Mesothelial cell of epicardium (in vitro differentiated cells): ENCODE results near the gene SMC2. TPM values are rescaled to one million over a fixed set of nuclear protein-coding genes. Genes with fewer than 3 reads are reported as not detected.
A peak's percentile ranks its signal among the peaks of the same experiment; 100 is the strongest.

Source experiments
- DNase-seq, 2 experiments: peaks; one replicate each; pipeline ENCODE4 v3.0.0; 2021; ENCODE audit warnings: low spot score in 2 of 2; ENCODE audit not compliant: unreplicated experiment in 2 of 2
- H3K27ac Mint-ChIP-seq: 2 replicates; pipeline ENCODE4 v1.8.0; 2021; ENCODE audit warnings: mixed read lengths
- H3K27me3 Mint-ChIP-seq: 2 replicates; pipeline ENCODE4 v1.8.0; 2021; ENCODE audit warnings: low read depth, mixed read lengths
- H3K36me3 Mint-ChIP-seq: 2 replicates; pipeline ENCODE4 v1.8.0; 2021; ENCODE audit warnings: mixed read lengths
- H3K4me1 Mint-ChIP-seq: 2 replicates; pipeline ENCODE4 v1.8.0; 2021; ENCODE audit warnings: mixed read lengths
- H3K4me3 Mint-ChIP-seq: 2 replicates; pipeline ENCODE4 v1.8.0; 2021; ENCODE audit warnings: mild to moderate bottlenecking, moderate library complexity, mixed read lengths
- H3K9me3 Mint-ChIP-seq: 2 replicates; pipeline ENCODE4 v1.8.0; 2021; ENCODE audit warnings: mixed read lengths
- total RNA-seq: library from RNA; stranded (reverse); gene quantifications from 3 replicates; pipeline ENCODE4 v1.2.1, GENCODE V29; 2021
- TF ChIP-seq, protein P1 (sequence below): fragments of 200-600 bp; sonication (generic); IDR thresholded peaks from one replicate; pipeline ENCODE4 v1.5.0; 2021; ENCODE audit warnings: antibody characterized with exemption; ENCODE audit not compliant: unreplicated experiment

The SMC2 gene
- total RNA-seq, 1 donor from 2014 or later: 20.1 TPM

- Mint-ChIP-seq H3K4me3 (no peak overlapping the region), H3K4me1 (peaks cover 24% of the 10 kb centered on the region), H3K27me3 (no peaks in the 10 kb centered on the region), H3K36me3 (no peaks in the 10 kb centered on the region), H3K27ac (no peak overlapping the region), H3K9me3 (peaks cover 11% of the 10 kb centered on the region)
- TF ChIP-seq, protein P1, sequence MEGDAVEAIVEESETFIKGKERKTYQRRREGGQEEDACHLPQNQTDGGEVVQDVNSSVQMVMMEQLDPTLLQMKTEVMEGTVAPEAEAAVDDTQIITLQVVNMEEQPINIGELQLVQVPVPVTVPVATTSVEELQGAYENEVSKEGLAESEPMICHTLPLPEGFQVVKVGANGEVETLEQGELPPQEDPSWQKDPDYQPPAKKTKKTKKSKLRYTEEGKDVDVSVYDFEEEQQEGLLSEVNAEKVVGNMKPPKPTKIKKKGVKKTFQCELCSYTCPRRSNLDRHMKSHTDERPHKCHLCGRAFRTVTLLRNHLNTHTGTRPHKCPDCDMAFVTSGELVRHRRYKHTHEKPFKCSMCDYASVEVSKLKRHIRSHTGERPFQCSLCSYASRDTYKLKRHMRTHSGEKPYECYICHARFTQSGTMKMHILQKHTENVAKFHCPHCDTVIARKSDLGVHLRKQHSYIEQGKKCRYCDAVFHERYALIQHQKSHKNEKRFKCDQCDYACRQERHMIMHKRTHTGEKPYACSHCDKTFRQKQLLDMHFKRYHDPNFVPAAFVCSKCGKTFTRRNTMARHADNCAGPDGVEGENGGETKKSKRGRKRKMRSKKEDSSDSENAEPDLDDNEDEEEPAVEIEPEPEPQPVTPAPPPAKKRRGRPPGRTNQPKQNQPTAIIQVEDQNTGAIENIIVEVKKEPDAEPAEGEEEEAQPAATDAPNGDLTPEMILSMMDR: no peak
- DNase-seq: no peak
Observed at GRCh38 chr9:104073770-104074133, 20.4 kb upstream of the SMC2 start.

- TF ChIP-seq, protein P1: no peak
- Mint-ChIP-seq H3K27ac (peak overlapping the region; percentile 9), H3K4me3 (no peak overlapping the region), H3K27me3 (no peaks in the 10 kb centered on the region), H3K36me3 (no peaks in the 10 kb centered on the region), H3K9me3 (peaks cover 14% of the 10 kb centered on the region), H3K4me1 (peaks cover 24% of the 10 kb centered on the region)
- DNase-seq: no peak
Observed at GRCh38 chr9:104074876-104075275, 19.2 kb upstream of the SMC2 start.

GRCh38 chr9:104075801-104076753 is 18.0 kb upstream of the SMC2 start:
- no peak overlapping the region for H3K4me3 Mint-ChIP-seq
- H3K4me1 Mint-ChIP-seq: peaks cover 24% of the 10 kb centered on the region
- H3K9me3 Mint-ChIP-seq: peaks cover 23% of the 10 kb centered on the region
- DNase-seq: no peak
- H3K36me3 Mint-ChIP-seq: no peaks in the 10 kb centered on the region
- no peaks in the 10 kb centered on the region for H3K27me3 Mint-ChIP-seq
- H3K27ac Mint-ChIP-seq: peak overlapping the region; percentile 56
- TF ChIP-seq, protein P1: no peak

DNA sequence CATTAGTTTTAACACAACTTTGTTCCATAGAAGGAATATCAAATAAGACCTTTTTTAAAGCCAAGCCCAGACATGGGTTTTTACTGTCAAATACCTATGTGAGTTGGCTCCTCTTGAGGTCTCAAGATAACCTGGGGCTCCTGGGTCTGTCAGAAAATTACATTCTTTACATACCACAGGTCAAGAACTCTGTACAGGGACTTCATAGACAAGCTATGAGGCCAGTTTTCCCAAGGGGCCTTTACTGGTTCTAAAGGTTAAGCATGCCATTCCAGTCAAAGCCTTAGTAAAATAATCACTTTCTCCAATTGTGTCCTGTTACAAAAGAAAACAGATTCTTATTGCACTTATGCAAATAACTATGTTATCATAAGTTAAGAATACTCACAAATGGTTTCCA is 15.5 kb upstream of the SMC2 start:
- H3K27me3 Mint-ChIP-seq: no peaks in the 10 kb centered on the region

GRCh38 chr9:104080983-104081382 is 13.1 kb upstream of the SMC2 start:
- TF ChIP-seq, protein P1: no peak
- no peak overlapping the region for H3K27ac Mint-ChIP-seq
- no peak for DNase-seq
- peaks cover under 1% of the 10 kb centered on the region for H3K27me3 Mint-ChIP-seq
- H3K9me3 Mint-ChIP-seq: peaks cover 42% of the 10 kb centered on the region
- no peak overlapping the region for H3K4me3 Mint-ChIP-seq
- peaks cover 6% of the 10 kb centered on the region for H3K4me1 Mint-ChIP-seq
- no peaks in the 10 kb centered on the region for H3K36me3 Mint-ChIP-seq

More for the DNA sequence above, 15.5 kb upstream of the SMC2 start:
- DNase-seq: no peak
- H3K4me1 Mint-ChIP-seq: peaks cover 24% of the 10 kb centered on the region
- TF ChIP-seq, protein P1: no peak
- no peak overlapping the region for H3K4me3 Mint-ChIP-seq
- no peak overlapping the region for H3K27ac Mint-ChIP-seq
- peaks cover 41% of the 10 kb centered on the region for H3K9me3 Mint-ChIP-seq
- no peaks in the 10 kb centered on the region for H3K36me3 Mint-ChIP-seq
